Measurements from ENCODE around the gene CGAS. TPM values are rescaled to one million over a fixed set of nuclear protein-coding genes. Genes with fewer than 3 reads are reported as not detected.
"Not testable (repeated sequence)": the region's sequence is repeated elsewhere in the genome, so short reads cannot be mapped to it uniquely, and the experiment has no call there.

Gene CGAS
- polyA plus RNA-seq, 1 experiment, result 2.1 TPM

DNA sequence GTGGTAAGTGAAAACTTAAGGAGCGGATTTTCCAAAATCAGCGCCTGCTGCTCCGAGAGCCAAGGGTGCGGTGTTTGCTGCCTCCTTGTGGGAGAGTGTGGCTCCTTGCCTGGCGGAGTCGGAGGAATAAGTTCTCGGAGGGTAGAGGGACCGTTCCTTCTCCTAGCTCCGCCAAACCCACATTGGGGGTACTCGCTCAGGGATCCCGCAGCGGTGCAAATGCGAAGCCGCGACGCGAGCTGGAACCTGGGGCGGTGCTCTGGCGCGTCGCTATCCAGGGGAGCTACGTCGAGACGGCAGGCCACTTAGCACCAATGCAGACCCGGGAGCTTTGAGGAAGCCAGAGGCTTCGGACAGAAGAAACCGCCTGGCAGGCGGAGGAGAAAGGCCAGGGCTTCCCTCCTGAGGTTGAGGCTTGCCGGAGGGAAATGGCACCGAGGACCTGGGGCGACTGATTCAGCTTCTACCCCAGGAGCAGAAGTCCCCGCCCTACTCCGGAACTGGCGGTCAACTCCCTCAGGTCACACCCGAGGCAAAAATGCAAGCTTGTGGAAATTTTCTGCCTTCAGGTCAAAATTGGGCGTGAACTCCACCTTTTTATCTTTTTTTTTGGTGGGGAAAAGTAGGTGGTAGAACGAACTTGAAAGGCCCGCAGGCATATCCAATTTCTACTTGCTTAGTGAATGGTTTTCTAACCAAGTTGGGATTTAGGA, 63.1 kb downstream of the CGAS start:
- POLR2A ChIA-PET, result interaction anchor here (0.6 to 1.2 kb wide), 3 partner anchors 62 to 103 kb away, joined by 3 to 4 read pairs (median 3); partner anchors contain the start of gene MTO1
- H3K4me3 ChIP-seq (ENCODE audit: low read depth, low read length), result peak overlapping the region; percentile 65
- peak; percentile 18 for DNase-seq (ENCODE audit: low read depth, low spot score)
- CTCF ChIA-PET, result interaction anchor here (0.7 to 3.8 kb wide), 14 partner anchors 9 to 204 kb away, joined by 3 to 32 read pairs (median 4); no protein-coding TSS in a partner anchor
- H3K27me3 ChIP-seq (ENCODE audit: control insufficient read depth, insufficient read depth, low read length), result no peaks in the 10 kb centered on the region
- no peaks in the 10 kb centered on the region for H3K9me3 ChIP-seq (ENCODE audit: control insufficient read depth, insufficient read depth, low read length)
- TF ChIP-seq CTCF (IDR thresholded peaks at IDR 0.05; ENCODE audit: low read depth, low read length), result peak; percentile 88
- H3K27ac ChIP-seq (ENCODE audit: low read depth, low read length), result peak overlapping the region; percentile 31

DNA sequence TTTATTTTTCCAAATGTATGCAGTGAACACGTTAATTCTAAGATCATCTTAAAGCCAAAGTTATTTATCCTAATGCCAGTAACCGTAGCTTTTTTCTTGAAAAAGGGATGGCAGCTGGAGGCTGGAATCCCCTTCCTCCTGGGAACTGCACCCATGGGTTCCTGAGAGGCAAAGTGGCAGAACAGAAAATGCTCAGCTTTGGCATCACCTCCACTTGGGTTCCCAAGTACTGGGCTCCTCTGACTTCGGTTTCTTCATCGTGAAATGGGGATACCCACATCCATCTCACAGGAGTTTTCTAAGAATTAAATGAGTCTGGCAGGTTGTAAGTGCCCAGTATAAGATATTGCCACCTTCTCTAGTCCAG, 63.7 kb downstream of the CGAS start:
- Histone ChIP-seq H3K27ac (ENCODE audit: low read depth, low read length) (no peak overlapping the region), H3K9me3 (ENCODE audit: control insufficient read depth, insufficient read depth, low read length) (no peaks in the 10 kb centered on the region), H3K27me3 (ENCODE audit: control insufficient read depth, insufficient read depth, low read length) (no peaks in the 10 kb centered on the region), H3K4me3 (ENCODE audit: low read depth, low read length) (peak overlapping the region; percentile 65)
- no peak for DNase-seq (ENCODE audit: low read depth, low spot score)
- ChIA-PET CTCF (interaction anchor here (0.7 to 3.8 kb wide), 12 partner anchors 10 to 103 kb away, joined by 3 to 32 read pairs (median 4); no protein-coding TSS in a partner anchor), POLR2A (interaction anchor here (0.9 to 1.2 kb wide), 2 partner anchors 73 to 102 kb away, joined by 3 to 4 read pairs; partner anchors contain the start of gene MTO1)
- TF ChIP-seq CTCF (IDR thresholded peaks at IDR 0.05; ENCODE audit: low read depth, low read length), result no peak

DNA sequence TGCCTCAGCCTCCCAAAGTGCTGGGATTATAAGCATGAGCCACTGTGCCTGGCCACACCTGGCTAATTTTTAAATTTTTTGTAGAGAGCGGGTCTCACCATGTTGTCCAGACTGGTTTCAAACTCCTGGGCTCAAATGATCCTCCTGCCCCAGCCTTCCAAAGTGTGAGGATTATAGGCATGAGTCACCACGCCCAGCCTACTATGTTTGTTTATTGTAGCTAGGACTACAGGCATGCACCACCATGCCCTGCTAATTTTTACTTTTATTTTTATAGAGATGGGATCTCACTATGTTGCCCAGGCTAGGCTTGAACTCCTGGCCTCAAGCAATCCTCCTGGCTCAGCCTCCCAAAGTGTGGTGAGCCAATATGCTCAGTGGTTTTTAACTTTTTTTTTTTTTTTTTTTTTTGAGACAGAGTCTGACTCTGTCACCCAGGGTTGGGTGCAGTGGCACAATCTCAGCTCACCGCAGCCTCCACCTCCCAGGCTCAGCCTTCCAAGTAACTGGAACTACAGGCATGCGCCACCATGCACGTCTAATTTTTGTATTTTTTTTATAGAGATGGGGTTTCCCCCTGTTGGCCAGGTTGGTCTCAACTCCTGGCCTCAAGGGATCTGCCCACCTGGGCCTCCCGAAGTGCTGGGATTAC, 69.5 kb downstream of the CGAS start:
- Histone ChIP-seq H3K9me3 (ENCODE audit: control insufficient read depth, insufficient read depth, low read length) (no peaks in the 10 kb centered on the region), H3K27me3 (ENCODE audit: control insufficient read depth, insufficient read depth, low read length) (no peaks in the 10 kb centered on the region), H3K27ac (ENCODE audit: low read depth, low read length) (no peak overlapping the region), H3K4me3 (ENCODE audit: low read depth, low read length) (no peak overlapping the region)
- CTCF ChIA-PET, result no interaction called here
- no peak for TF ChIP-seq CTCF (IDR thresholded peaks at IDR 0.05; ENCODE audit: low read depth, low read length)
- POLR2A ChIA-PET, result no interaction called here
- no peak for DNase-seq (ENCODE audit: low read depth, low spot score)

DNA sequence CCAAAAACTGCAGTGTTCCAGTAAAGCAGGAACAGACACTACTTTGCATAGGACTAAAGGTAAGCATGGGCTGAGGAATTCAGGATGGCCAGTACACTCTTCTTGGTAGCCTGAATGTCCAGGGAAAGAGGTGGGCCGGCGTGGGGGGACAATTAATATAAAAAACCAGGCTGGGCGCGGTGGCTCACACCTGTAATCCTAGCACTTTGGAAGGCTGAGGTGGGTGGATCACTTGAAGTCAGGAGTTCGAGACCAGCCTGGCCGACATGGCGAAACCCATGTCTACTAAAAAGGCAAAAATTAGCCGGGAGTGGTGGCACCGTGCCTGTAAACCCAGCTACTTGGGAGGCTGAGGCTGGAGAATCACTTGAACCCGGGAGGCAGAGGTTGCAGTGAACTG, 70.6 kb downstream of the CGAS start:
- CTCF ChIA-PET; H3K4me3 ChIP-seq (ENCODE audit: low read depth, low read length); DNase-seq (ENCODE audit: low read depth, low spot score); H3K9me3 ChIP-seq (ENCODE audit: control insufficient read depth, insufficient read depth, low read length); POLR2A ChIA-PET; H3K27me3 ChIP-seq (ENCODE audit: control insufficient read depth, insufficient read depth, low read length): not testable (repeated sequence)
- H3K27ac ChIP-seq (ENCODE audit: low read depth, low read length), result peak overlapping the region; percentile 11

GRCh38 chr6:73377225-73377624, 74.9 kb downstream of the CGAS start:
- no peak for TF ChIP-seq CTCF (IDR thresholded peaks at IDR 0.05; ENCODE audit: low read depth, low read length)
- H3K9me3 ChIP-seq (ENCODE audit: control insufficient read depth, insufficient read depth, low read length), result peaks cover 4% of the 10 kb centered on the region
- CTCF ChIA-PET, result interaction anchor here (1.6 kb wide), 1 partner anchor 11 kb away, joined by 5 read pairs; no protein-coding TSS in a partner anchor
- DNase-seq (ENCODE audit: low read depth, low spot score), result no peak
- POLR2A ChIA-PET, result no interaction called here
- H3K27me3 ChIP-seq (ENCODE audit: control insufficient read depth, insufficient read depth, low read length), result no peaks in the 10 kb centered on the region
- H3K4me3 ChIP-seq (ENCODE audit: low read depth, low read length), result no peak overlapping the region
- H3K27ac ChIP-seq (ENCODE audit: low read depth, low read length), result no peak overlapping the region
